ENCODE data around the gene GP1BA.

Gene GP1BA

DNA sequence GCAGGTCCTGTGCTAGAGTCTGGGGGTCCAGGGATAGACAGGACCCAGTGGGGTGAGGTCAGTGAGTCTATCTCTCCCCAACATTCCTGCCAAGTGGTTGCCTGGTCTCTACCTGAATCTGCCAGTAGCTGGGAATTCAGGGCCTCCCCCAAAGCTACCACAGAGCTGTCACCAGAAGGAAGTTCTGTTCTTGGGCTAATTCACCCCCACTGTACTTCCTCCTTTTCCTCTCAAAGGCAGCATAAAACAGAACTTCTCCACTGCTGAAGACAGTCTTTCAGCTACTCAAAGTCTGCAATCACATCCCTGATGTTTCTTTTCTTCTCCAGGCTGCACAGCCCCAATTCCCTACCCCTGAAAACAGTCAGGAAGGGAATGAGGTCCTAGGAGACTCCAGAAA is 46.6 kb downstream of the GP1BA start:
- H3K4me3 ChIP-seq (replicated peaks; ENCODE audit: low read depth, low read length) = no peak overlapping the region
- no peak for DNase-seq (ENCODE audit: extremely low read depth, low read depth)
- no peak for TF ChIP-seq CTCF (IDR thresholded peaks at IDR 0.05; ENCODE audit: low read depth, low read length, missing control alignments)

DNA sequence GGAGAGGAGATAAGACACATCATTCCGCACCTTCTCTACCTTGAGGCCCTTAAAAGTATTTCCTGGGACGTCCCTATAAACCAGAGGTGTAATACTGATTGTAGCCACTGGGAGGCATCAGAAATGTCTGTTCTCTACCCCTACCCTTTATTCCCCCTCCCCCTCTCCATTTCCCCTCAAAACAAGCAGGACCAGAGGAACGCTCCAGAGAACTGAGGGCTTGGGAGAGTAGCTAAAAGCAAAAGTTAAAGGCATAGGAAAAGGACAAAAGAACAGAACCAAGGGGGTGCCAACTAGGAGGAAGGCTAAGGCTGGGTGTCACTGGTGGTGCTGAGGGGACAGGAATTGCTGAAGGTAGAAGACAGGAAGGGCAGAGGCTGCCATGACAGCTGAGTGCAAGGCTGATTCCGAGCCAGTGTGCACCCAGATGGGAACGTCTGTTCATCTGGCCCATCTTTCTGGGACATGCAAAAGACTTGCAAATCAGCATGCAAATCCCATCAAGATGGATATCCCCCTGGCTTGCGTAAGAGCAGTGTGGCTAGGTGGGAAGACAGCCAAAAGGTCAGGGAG is 48.7 kb downstream of the GP1BA start:
- no peak overlapping the region for H3K4me3 ChIP-seq (replicated peaks; ENCODE audit: low read depth, low read length)
- TF ChIP-seq CTCF (IDR thresholded peaks at IDR 0.05; ENCODE audit: low read depth, low read length, missing control alignments) = peak; percentile 64
- no peak for DNase-seq (ENCODE audit: extremely low read depth, low read depth)

DNA sequence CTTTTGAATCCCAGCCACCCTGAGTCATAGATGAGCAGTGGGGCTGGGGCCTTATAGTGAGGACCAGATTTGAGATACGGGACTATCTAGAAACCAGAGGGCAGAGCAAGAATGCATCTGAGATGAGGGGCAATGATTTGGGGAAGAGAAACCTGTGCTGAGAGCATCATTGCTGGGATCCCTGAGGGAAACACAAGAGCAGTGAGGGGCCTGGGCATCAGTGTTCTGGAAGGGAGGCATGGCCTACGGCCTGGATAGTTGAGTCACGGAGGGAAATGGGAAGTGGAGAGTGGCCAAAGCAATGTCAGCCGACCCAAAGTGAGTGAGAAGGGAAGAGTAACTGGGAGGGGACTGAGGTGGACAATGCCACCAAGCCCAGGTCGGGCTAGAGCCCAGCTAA is 50.2 kb downstream of the GP1BA start:
- TF ChIP-seq CTCF (IDR thresholded peaks at IDR 0.05; ENCODE audit: low read depth, low read length, missing control alignments) = no peak
- no peak overlapping the region for H3K4me3 ChIP-seq (replicated peaks; ENCODE audit: low read depth, low read length)
- no peak for DNase-seq (ENCODE audit: extremely low read depth, low read depth)

Data from HFF-Myc (cell line).